Trophoblast cell (in vitro differentiated cells and primary cell): ENCODE data around the gene FREM3.
"Not testable (repeated sequence)": the region's sequence is repeated elsewhere in the genome, so short reads cannot be mapped to it uniquely, and the experiment has no call there.

Experiments
- DNase-seq, 2 donors: peaks; one replicate each; pipeline ENCODE4 v3.0.0-alpha.2; 2016
- H2AFZ ChIP-seq: 2 replicates; pipeline ENCODE4 v1.6.1; 2013; ENCODE audit warnings: low read length, moderate library complexity, mild to moderate bottlenecking; ENCODE audit not compliant: insufficient read depth, poor library complexity
- H2AK5ac ChIP-seq: 2 replicates; pipeline ENCODE4 v1.6.1; 2013; ENCODE audit warnings: mild to moderate bottlenecking, low read length
- H2BK120ac ChIP-seq: 2 replicates; pipeline ENCODE4 v1.6.1; 2013; ENCODE audit warnings: low read length, mild to moderate bottlenecking, moderate library complexity; ENCODE audit not compliant: insufficient read depth, poor library complexity
- H2BK12ac ChIP-seq: 2 replicates; pipeline ENCODE4 v1.6.1; 2013; ENCODE audit warnings: mild to moderate bottlenecking, low read length, moderate library complexity
- H2BK5ac ChIP-seq: 2 replicates; pipeline ENCODE4 v1.6.1; 2013; ENCODE audit warnings: low read length, low read depth, moderate library complexity, mild to moderate bottlenecking; ENCODE audit not compliant: poor library complexity
- H3K14ac ChIP-seq: 2 replicates; pipeline ENCODE4 v1.6.1; 2013; ENCODE audit warnings: mild to moderate bottlenecking, low read length
- H3K18ac ChIP-seq: 2 replicates; pipeline ENCODE4 v1.6.1; 2013; ENCODE audit warnings: mild to moderate bottlenecking, low read length
- H3K23ac ChIP-seq: 2 replicates; pipeline ENCODE4 v1.6.1; 2013; ENCODE audit warnings: low read length
- H3K27ac ChIP-seq: 2 replicates; pipeline ENCODE4 v1.5.1; 2013; ENCODE audit warnings: low read depth, mild to moderate bottlenecking, inconsistent platforms, low read length, moderate library complexity
- H3K27me3 ChIP-seq: 2 replicates; pipeline ENCODE4 v1.6.1; 2013; ENCODE audit warnings: inconsistent platforms, mild to moderate bottlenecking, low read length, moderate library complexity; ENCODE audit not compliant: insufficient read depth
- H3K36me3 ChIP-seq, 2 experiments: 1 replicate in 1 of 2; 2 replicates in 1 of 2; pipeline ENCODE4 v1.6.1; 2013; ENCODE audit warnings: low read length in 2 of 2, mild to moderate bottlenecking in 2 of 2, moderate library complexity in 1 of 2; ENCODE audit not compliant: insufficient read depth in 2 of 2, control insufficient read depth in 1 of 2
- H3K4ac ChIP-seq: 2 replicates; pipeline ENCODE4 v1.6.1; 2013; ENCODE audit warnings: low read depth, mild to moderate bottlenecking, low read length, moderate library complexity
- H3K4me1 ChIP-seq, 2 experiments: 1 replicate in 1 of 2; 2 replicates in 1 of 2; pipeline ENCODE4 v1.6.1; 2013; ENCODE audit warnings: low read length in 2 of 2, mild to moderate bottlenecking in 2 of 2, moderate library complexity in 1 of 2; ENCODE audit not compliant: insufficient read depth in 2 of 2, control insufficient read depth in 1 of 2
- H3K4me2 ChIP-seq: 2 replicates; pipeline ENCODE4 v1.6.1; 2013; ENCODE audit warnings: inconsistent platforms, mild to moderate bottlenecking, low read length, moderate library complexity
- H3K4me3 ChIP-seq: 2 replicates; pipeline ENCODE4 v1.5.1; 2013; ENCODE audit warnings: mild to moderate bottlenecking, low read depth, low read length, inconsistent platforms
- H3K79me1 ChIP-seq: one replicate; pipeline ENCODE4 v1.6.1; 2013; ENCODE audit warnings: low read length
- H3K79me2 ChIP-seq: 2 replicates; pipeline ENCODE4 v1.6.1; 2013; ENCODE audit warnings: low read length, mild to moderate bottlenecking; ENCODE audit not compliant: control insufficient read depth, insufficient read depth, poor library complexity
- H3K9ac ChIP-seq: 2 replicates; pipeline ENCODE4 v1.6.1; 2013; ENCODE audit warnings: mild to moderate bottlenecking, low read length
- H3K9me3 ChIP-seq: 2 replicates; pipeline ENCODE4 v1.6.1; 2013; ENCODE audit warnings: low read depth, mild to moderate bottlenecking, control low read depth, inconsistent platforms, low read length; ENCODE audit not compliant: insufficient read depth
- H4K12ac ChIP-seq: 2 replicates; pipeline ENCODE4 v1.6.1; 2013; ENCODE audit warnings: low read depth, mild to moderate bottlenecking, low read length, moderate library complexity
- H4K8ac ChIP-seq: 2 replicates; pipeline ENCODE4 v1.6.1; 2013; ENCODE audit warnings: low read depth, mild to moderate bottlenecking, low read length, moderate library complexity
- H4K91ac ChIP-seq: one replicate; pipeline ENCODE4 v1.6.1; 2013; ENCODE audit warnings: low read depth, mild to moderate bottlenecking, low read length, moderate library complexity
- WGBS: extraction: QIAGEN DNeasy Blood & Tissue Kit; methylation state at CpG from one replicate; pipeline ENCODE4 v1.1.7; 2013; ENCODE audit warnings: missing lambda C conversion rate; ENCODE audit not compliant: insufficient read length, insufficient coverage; ENCODE audit errors: extremely low coverage; 5-methylcytosine and 5-hydroxymethylcytosine counted together

The FREM3 gene

DNA sequence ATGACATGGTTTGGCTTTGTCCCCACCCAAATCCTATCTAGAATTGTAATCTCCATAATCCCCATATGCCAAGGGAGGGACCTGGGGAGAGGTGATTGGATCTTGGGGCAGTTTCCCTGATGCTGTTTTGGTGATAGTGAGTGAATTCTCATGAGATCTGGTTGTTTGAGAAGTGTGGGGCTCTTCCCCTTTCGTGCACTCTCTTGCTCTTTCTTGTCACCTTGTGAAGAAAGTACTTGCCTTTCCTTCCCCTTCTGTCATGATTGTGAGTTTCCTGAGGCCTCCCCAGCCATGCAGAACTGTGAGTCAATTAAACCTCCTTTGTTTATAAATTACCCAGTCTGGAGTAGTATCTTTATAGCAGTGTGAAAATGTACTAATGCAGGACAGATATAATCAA lies 36.4 kb upstream of the FREM3 start:
- no peak overlapping the region for H2BK120ac ChIP-seq
- no peak overlapping the region for H2AK5ac ChIP-seq
- no peaks in the 10 kb centered on the region for H3K79me2 ChIP-seq
- no peak overlapping the region for H3K14ac ChIP-seq
- no peak overlapping the region for H3K18ac ChIP-seq
- H2BK12ac ChIP-seq: no peak overlapping the region
- H3K9me3 ChIP-seq: no peaks in the 10 kb centered on the region
- H3K23ac ChIP-seq: no peak overlapping the region
- H3K27ac ChIP-seq: no peak overlapping the region
- H2AFZ ChIP-seq: no peak overlapping the region
- H3K79me1 ChIP-seq: no peaks in the 10 kb centered on the region
- H3K36me3 ChIP-seq: no peaks in the 10 kb centered on the region
- no peak for DNase-seq
- no peak overlapping the region for H3K4me3 ChIP-seq
- H3K4ac ChIP-seq: no peak overlapping the region
- no peaks in the 10 kb centered on the region for H3K27me3 ChIP-seq
- no peak overlapping the region for H2BK5ac ChIP-seq
- no peak overlapping the region for H4K91ac ChIP-seq
- H4K8ac ChIP-seq: no peak overlapping the region
- no peak overlapping the region for H3K9ac ChIP-seq
- H3K4me2 ChIP-seq: no peak overlapping the region
- no CpG with 5 or more reads among the region's 1 CpG for WGBS
- H4K12ac ChIP-seq: no peak overlapping the region
- H3K4me1 ChIP-seq: no peaks in the 10 kb centered on the region

DNA sequence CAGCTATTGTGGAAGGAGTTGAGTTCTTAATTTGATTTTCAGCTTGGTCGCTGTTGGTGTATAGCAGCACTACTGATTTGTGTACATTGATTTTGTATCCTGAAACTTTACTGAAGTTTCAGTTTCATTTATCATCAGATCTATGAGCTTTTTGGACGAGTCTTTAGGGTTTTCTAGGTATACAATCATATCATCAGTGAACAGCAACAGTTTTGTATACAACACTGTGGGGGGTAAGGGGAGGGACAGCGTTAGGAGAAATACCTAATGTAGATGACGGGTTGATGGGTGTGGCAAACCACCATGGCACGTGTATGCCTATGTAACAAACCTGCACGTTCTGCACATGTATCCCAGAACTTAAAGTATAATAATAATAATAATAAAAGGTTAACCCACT lies 35.6 kb upstream of the FREM3 start:
- H3K4me1 ChIP-seq, H3K79me1 ChIP-seq: not testable (repeated sequence)

GRCh38 chr4:143728166-143728565 lies 27.7 kb upstream of the FREM3 start:
- WGBS: no CpG with 5 or more reads among the region's 3 CpGs
- Histone ChIP-seq H3K27me3 (no peaks in the 10 kb centered on the region), H3K9me3 (no peaks in the 10 kb centered on the region), H3K36me3 (no peaks in the 10 kb centered on the region), H3K79me2 (no peaks in the 10 kb centered on the region), H3K4ac (no peak overlapping the region), H3K23ac (no peak overlapping the region), H2BK12ac (no peak overlapping the region), H3K4me3 (no peak overlapping the region), H4K12ac (no peak overlapping the region), H3K79me1 (no peaks in the 10 kb centered on the region), H3K18ac (no peak overlapping the region), H3K4me1 (no peaks in the 10 kb centered on the region), H3K27ac (no peak overlapping the region), H3K4me2 (no peak overlapping the region), H2BK5ac (no peak overlapping the region), H4K8ac (no peak overlapping the region), H2AK5ac (no peak overlapping the region), H3K14ac (no peak overlapping the region), H3K9ac (no peak overlapping the region), H4K91ac (no peak overlapping the region), H2AFZ (no peak overlapping the region), H2BK120ac (no peak overlapping the region)
- no peak for DNase-seq

More for the DNA sequence above, 35.6 kb upstream of the FREM3 start:
- H3K9me3 ChIP-seq, H2AK5ac ChIP-seq, H3K27me3 ChIP-seq, H4K12ac ChIP-seq, H3K36me3 ChIP-seq, H4K8ac ChIP-seq, H3K79me2 ChIP-seq, H2BK12ac ChIP-seq, H3K4me3 ChIP-seq, H3K14ac ChIP-seq, H2AFZ ChIP-seq, H2BK120ac ChIP-seq, H4K91ac ChIP-seq, H3K27ac ChIP-seq, H3K4ac ChIP-seq, H3K23ac ChIP-seq, H3K4me2 ChIP-seq, H3K9ac ChIP-seq, H3K18ac ChIP-seq, DNase-seq, H2BK5ac ChIP-seq: not testable (repeated sequence)
- no CpG with 5 or more reads among the region's 6 CpGs for WGBS

DNA sequence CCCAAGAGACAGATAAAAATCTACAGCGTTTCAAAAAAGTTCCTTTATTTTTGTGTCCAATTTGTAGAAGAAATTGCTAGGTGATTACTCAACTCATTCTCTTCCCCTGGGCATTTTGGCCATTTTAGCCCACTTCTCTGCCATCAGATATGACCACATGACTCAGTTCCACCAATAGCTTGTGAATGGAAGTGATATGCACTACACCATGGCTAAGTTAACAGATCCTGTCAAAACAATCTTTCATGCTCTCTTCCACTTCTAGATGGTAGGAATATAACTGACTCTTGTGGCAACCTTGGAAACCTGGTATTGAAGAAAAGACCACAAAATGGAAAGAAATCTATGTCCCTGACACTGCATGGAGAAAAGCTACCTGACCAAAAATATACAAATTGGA lies 26.2 kb upstream of the FREM3 start:
- no peak overlapping the region for H2BK120ac ChIP-seq
- no peak overlapping the region for H3K14ac ChIP-seq
- H3K4me3 ChIP-seq: no peak overlapping the region
- H3K9ac ChIP-seq: no peak overlapping the region
- no peak overlapping the region for H2BK5ac ChIP-seq
- H3K79me2 ChIP-seq: no peaks in the 10 kb centered on the region
- H4K91ac ChIP-seq: no peak overlapping the region
- no peaks in the 10 kb centered on the region for H3K36me3 ChIP-seq
- H4K8ac ChIP-seq: no peak overlapping the region
- H3K18ac ChIP-seq: no peak overlapping the region
- H3K23ac ChIP-seq: no peak overlapping the region
- H2BK12ac ChIP-seq: no peak overlapping the region
- no peak overlapping the region for H3K27ac ChIP-seq
- no peak overlapping the region for H2AFZ ChIP-seq
- H3K4ac ChIP-seq: no peak overlapping the region
- no CpG with 5 or more reads among the region's 1 CpG for WGBS
- H3K4me2 ChIP-seq: no peak overlapping the region
- no peaks in the 10 kb centered on the region for H3K4me1 ChIP-seq
- no peaks in the 10 kb centered on the region for H3K27me3 ChIP-seq
- H4K12ac ChIP-seq: no peak overlapping the region
- no peak overlapping the region for H2AK5ac ChIP-seq
- H3K79me1 ChIP-seq: no peaks in the 10 kb centered on the region
- DNase-seq: peak in 1 of 2 donors; percentile 33
- no peaks in the 10 kb centered on the region for H3K9me3 ChIP-seq
